Measurements from ENCODE around the gene HADHA. TPM values are rescaled to one million over a fixed set of nuclear protein-coding genes. Genes with fewer than 3 reads are reported as not detected.

Gene HADHA
- polyA plus RNA-seq, 1 donor, result 211 TPM

Other genes with a start within 250 kb of the HADHA start
- 95.1 TPM for gene RAB10, start 210.5 kb downstream of the HADHA start, polyA plus RNA-seq (ENCODE audit: insufficient read length)
- 5.2 TPM for gene GAREM2, start 71.5 kb downstream of the HADHA start, polyA plus RNA-seq (ENCODE audit: insufficient read length)
- gene HADHB, start 307 bp upstream of the HADHA start, polyA plus RNA-seq (ENCODE audit: insufficient read length), result 99.1 TPM
- 9.3 TPM for gene SELENOI, start 101.5 kb upstream of the HADHA start, polyA plus RNA-seq (ENCODE audit: insufficient read length)
- gene ADGRF3, start 102.2 kb upstream of the HADHA start, polyA plus RNA-seq (ENCODE audit: insufficient read length), result 0.58 TPM
- not detected for gene DRC1, start 157.3 kb upstream of the HADHA start, polyA plus RNA-seq (ENCODE audit: insufficient read length)
- 15.7 TPM for gene OTOF, start 233.5 kb upstream of the HADHA start, polyA plus RNA-seq (ENCODE audit: insufficient read length)